Gastroesophageal sphincter (tissue), 3 donors: ENCODE measurements around the gene GRIK3.

Experiments used
- CTCF ChIP-seq, 4 experiments: fragments of 200-600 bp in 2 of 4; fragments of 450-650 bp in 2 of 4; sonication (generic) in 1 of 4; IDR thresholded peaks; one replicate each; pipeline ENCODE4 v1.5.1; 2017 to 2019; ENCODE audit warnings: antibody characterized with exemption in 4 of 4, mild to moderate bottlenecking in 2 of 4, moderate library complexity in 2 of 4
- EP300 ChIP-seq: sonication (generic); formaldehyde crosslinking; IDR thresholded peaks from one replicate; pipeline ENCODE4 v1.6.1; 2017; ENCODE audit warnings: antibody characterized with exemption, mild to moderate bottlenecking
- POLR2A ChIP-seq, 2 donors: fragments of 450-650 bp; IDR thresholded peaks; one replicate each; pipeline ENCODE4 v1.6.1; 2017; ENCODE audit warnings: antibody characterized with exemption in 2 of 2, mild to moderate bottlenecking in 2 of 2, moderate library complexity in 1 of 2
- POLR2AphosphoS5 ChIP-seq: sonication (generic); formaldehyde crosslinking; IDR thresholded peaks from one replicate; pipeline ENCODE4 v1.6.1; 2017; ENCODE audit warnings: antibody characterized with exemption

DNA sequence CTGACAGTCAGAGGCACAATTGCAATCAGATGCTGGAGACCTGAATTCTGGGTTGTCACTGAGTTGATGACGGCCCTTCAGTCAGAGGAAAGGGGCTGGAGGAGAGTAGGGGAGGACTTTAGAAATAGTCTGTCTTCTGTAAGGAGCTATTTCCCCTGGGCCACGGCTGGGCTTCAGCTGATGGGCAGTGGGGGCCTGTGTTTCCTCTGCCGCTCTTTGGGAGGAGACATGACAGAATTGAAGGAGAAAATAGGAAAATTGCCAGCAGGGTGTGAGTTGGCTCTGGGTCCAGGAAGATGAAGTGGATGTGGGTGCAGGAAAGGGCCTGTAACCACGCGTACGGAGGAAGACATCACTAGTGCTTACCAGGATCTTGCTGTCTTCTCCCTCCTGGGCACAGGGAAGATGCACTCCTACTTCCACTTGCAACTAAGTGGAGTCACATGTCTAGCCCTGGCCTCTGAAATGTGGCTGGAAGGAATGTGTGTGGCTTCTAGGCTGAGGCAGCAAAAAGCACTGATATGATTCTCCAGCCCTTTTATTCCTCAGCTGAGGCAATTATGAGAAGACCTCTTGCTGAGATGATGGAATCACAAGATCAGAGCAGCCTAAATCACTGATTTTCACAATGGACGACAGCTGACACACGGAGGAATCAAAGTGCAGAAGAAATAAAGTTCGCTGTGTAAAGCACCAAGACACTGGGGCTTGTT is 250.0 kb downstream of the GRIK3 start:
- no peak for TF ChIP-seq POLR2A (IDR thresholded peaks at IDR 0.05)
- no peak for TF ChIP-seq CTCF (IDR thresholded peaks at IDR 0.05)
- TF ChIP-seq EP300, result no peak
- TF ChIP-seq POLR2AphosphoS5, result no peak
